Putamen (tissue), 1 donor: ENCODE results near the gene SRMS.

Experiments used
- DNase-seq: peaks from one replicate; pipeline ENCODE4 v3.0.0-alpha.2; 2016; ENCODE audit warnings: low spot score

The SRMS gene

GRCh38 chr20:63538204-63539091 lies 9.1 kb downstream of the SRMS start:
- no peak for DNase-seq

- peak; percentile 45 for DNase-seq
Measured at GRCh38 chr20:63537525-63538203, 9.9 kb downstream of the SRMS start.

DNA sequence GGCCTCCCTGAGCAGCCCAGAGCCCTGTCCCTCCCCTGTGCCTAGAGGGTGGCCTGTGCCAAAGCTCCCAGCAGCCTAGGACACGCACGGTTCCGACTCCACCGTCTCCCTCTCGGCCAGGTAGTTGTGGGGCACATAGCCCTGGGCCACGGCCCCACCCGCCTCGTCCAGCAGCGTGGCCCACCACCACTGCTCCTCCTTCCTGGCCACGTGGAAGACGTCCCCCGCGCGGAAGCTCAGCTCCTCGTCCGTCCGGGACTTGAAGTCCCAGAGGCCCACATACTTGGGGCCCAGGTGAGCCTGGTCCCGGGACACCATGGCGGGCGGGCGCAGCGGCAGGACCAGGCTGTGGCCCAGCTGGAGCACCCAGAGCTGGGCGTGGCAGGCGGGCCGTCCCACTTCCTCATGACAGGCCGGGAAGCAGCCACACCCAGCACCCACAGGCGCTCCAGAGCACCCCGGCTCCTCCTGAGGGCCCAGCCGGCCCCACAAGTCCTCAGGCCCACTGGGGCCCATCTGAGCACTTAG lies 10.5 kb downstream of the SRMS start, which contains the start of gene PTK6:
PTK6 (minus strand) TSS at position 380 of the 528 bp plus-strand sequence; CDS start at position 318, 62 bp downstream.
- DNase-seq: no peak

GRCh38 chr20:63536241-63536977 lies 11.1 kb downstream of the SRMS start:
- DNase-seq: no peak

GRCh38 chr20:63534831-63535651 lies 12.5 kb downstream of the SRMS start:
- DNase-seq: no peak

- DNase-seq: no peak
Measured at GRCh38 chr20:63534427-63534830, 13.1 kb downstream of the SRMS start.

- DNase-seq: no peak
Measured at GRCh38 chr20:63533871-63534393, 13.6 kb downstream of the SRMS start.

DNA sequence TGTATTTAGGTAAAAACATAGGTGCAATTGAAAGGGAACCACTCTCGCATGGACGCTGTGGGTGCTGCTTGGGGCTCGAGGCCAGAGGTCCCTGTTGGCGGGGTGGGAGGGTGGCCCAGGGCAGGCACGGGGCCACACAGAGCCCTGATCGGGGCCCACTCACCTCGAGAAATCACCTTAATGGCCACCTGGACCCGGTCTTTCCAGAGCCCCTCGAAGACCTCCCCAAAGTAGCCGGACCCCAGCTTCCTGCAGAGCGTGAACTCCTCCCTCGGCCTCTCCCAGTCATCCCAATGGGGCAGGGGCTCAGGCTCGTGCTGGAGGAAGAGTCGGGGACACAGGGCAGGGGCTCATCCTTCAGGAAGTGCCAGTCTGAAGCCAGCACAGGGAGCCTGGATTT lies 14.2 kb downstream of the SRMS start:
- DNase-seq: no peak

DNA sequence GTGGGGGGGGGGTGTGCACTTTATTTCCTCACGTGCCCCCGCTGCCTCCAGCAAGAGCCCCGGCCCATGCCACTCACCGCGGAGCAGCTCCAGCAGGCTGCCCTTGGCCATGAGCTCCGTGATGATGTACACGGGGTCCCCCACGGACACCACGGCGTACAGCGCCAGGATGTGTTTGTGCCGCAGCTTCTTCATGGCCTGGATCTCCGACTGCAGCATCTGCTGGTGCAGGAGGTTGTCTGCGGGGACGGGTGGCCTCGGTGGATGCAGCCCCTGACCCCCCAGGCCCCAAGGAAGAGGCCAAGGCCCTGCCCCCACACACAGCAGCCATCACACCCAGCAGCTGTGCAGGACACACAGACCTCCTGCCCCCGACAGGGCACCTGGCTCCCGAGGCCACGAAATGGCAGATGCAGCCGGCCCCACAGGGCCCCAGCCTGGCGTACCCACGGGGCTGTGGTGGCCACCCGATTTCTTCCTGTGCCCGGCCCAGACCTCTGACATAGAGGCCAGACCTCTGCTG lies 15.0 kb downstream of the SRMS start:
- DNase-seq: no peak

DNA sequence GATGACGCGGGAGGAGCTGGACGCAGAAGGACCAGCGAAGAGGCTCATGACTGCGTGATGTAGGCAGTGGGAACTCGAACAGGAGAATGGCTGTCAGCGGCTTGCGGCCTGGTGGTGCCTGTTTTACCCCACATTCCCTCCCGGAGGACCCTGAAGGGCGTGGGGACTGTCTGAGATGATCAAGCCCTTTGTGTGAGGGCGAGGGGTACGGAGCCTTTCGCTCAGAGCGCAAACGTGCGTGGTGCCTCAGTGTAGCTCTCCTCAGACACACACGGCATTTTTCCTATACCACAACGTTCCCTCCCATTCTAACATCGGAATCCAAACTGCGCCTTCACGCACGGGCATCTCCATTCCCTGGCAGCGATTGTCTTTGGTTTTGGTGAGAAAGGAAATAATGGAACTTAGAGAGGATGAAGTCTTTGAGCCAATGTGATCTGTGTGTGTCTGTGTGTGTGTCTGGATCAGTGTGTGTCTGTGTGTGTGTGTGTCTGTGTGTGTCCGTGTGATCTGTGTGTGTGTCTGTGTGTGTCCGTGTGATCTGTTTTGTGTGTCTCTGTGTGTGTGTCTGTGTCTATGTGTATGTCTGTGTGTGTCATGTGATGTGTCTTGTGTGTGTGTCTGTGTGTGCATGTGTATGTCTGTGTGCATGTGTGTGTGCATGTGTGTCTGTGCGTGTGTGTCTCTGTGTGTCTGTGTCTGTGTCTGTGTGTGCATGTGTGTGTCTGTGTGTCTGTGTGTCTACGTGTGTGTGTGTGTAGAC lies 15.7 kb downstream of the SRMS start:
- DNase-seq: no peak

DNA sequence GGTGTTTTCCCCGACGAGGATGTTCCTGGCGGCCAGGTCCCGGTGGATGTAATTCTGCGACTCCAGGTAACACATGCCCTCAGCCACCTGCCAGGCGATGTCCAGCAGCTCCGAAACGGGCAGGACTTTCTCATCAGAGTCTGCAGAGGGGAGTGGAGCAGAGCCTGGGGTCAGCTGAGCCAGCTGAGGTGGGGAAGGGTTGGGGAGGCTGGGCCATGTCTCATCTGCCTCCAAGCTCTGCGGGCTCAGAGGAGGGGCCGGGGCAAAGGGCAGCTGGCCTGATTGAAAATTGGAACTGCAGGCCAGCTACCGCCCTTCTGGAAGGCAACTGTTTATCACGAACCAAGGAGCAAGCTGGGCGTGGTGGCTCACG lies 16.8 kb downstream of the SRMS start:
- no peak for DNase-seq

DNA sequence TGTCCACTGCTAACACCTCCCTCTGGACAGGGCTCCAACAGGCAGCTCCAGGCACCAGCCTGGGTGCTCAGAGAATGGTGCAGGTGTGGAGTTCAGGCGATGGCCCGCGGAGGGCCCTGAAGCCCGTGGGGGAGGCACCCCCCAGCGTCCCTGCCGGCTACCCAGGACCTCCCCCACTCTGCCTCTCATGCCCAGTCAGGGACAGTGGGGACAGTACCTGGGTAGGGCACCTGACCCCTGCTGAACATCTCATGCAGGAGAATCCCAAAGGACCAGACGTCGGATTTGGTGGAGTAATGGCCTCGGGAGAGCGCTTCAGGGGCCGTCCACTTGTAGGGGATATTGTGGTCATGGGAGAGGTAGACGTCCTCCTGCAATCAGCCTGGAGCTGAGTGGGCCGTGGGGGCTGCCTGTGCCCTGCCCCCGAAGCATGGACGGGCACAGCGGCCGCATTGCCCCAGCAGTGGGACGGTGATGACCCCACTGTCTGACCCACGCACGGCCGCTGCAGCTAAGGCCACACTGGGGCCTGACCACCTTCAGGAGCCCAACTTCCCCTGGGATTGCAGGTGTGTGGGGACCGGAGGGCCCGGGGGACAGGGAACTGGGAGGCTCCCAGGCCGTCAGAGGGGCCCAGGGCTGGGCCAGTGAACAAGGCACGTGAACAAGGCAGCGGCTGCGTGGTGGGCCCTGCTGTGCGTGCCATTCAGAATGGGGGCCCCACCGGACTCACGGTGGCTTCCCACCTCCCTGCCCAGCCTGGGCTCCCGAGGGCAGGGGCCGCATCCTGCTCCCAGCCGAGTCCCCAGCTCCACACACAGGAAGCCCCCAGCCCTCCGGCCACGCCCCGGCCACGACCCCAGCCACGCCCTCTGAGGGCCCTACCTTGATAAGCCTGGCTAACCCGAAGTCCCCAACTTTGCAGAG lies 17.4 kb downstream of the SRMS start:
- no peak for DNase-seq

DNA sequence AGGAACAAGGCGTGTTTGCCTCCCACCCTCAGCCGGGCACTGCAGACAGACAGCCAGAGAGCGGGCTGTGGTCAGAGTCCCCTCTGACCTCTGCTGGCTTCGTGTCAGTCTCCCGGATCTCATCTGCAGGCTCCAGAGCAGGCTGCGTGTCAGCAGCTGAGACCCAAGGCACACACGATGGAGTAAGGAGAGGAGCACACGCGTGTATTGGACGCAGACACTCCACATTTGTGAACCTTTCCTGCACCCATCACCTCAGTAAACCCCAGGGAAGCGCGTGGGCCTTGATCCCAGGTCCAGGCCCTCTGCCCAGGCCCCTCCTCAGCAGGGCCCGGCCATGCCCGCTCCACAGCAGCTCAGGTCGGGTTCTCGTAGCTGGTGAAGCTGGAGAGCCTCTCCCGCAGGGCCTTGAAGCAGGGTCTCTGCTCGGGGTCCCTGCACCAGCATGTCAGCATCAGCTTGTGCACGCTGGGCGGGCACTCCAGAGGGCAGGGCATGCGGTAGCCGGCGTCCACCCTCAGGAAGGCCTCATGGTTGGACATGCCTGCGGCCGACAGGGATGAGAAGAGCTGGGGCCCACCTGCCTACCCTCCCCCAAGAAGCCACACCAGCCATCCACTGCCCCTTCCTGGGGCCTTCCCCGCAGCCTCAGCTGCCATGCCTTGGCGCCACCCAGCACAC lies 18.2 kb downstream of the SRMS start:
- no peak for DNase-seq

- no peak for DNase-seq
Measured at GRCh38 chr20:63527184-63527583, 20.4 kb downstream of the SRMS start.

DNA sequence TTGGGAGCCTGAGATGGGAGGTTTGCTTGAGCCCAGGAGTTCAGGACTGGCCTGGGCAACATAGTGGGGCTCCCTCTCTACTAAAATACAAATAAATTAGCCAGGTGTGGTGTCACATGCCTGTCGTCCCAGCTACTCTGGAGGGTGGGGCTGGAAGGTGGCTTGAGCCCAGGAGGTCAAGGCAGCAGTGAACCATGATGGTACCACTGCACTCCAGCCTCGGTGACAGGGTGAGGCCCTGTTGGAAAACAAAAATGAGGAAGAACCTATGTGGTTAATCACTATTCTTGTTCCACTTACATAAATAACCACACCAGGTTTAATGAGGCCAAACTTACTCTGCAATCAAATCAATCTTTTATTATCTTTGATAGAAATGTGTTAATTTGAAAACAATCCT lies 21.6 kb downstream of the SRMS start:
- DNase-seq: no peak

DNA sequence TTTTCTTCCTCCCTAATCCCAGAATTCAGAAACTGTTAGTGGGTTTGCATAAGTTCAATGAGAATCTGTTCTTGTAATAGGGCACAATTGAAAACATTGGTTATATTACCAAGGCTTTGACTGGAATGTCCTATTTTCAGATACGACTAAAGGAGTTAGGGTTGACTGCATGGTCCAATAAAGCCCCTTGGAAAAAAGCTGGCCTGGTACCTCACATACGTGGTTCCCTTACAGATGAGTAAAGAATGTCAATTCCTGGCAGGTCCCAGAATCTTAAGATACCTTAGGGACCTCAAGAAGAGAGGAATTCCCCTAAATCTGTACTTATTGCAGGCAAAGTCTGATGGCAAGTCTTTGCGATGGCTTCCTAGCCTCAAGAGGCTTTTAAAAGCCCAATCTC lies 22.4 kb downstream of the SRMS start:
- no peak for DNase-seq

- no peak for DNase-seq
Measured at GRCh38 chr20:63522981-63523611, 24.5 kb downstream of the SRMS start.
